ENCODE data around the gene ZNF335. TPM values are rescaled to one million over a fixed set of nuclear protein-coding genes. Genes with fewer than 3 reads are reported as not detected.

The ZNF335 gene
- total and polyA plus RNA-seq, 2 of the 13 experiments (the other 11 are each of a cell fraction or from before 2014, with no cell fraction given) = 9.7 to 13.7 TPM

- TF ChIP-seq GLI4 (CRISPR knock-in tag; IDR thresholded peaks at IDR 0.05; ENCODE audit: borderline replicate concordance) = peak; percentile 82; the same call in 1 of the 2 replicates
- TF ChIP-seq LBX2 (CRISPR knock-in tag; IDR thresholded peaks at IDR 0.05; ENCODE audit: borderline replicate concordance) = no peak
- TF ChIP-seq PAF1 (CRISPR knock-in tag; IDR thresholded peaks at IDR 0.05) = peak; percentile 76; the same call in 1 of the 2 replicates
- TF ChIP-seq PRPF4 (IDR thresholded peaks at IDR 0.05; ENCODE audit: low read depth, low read length, poor library complexity, severe bottlenecking) = no peak
- TF ChIP-seq ZBTB4 (CRISPR knock-in tag; IDR thresholded peaks at IDR 0.05; ENCODE audit: borderline replicate concordance) = no peak; the same call in 1 of the 2 replicates
- no peak for TF ChIP-seq ZNF318 (CRISPR knock-in tag; IDR thresholded peaks at IDR 0.05)
- TF ChIP-seq HNF1B (CRISPR knock-in tag; IDR thresholded peaks at IDR 0.05) = 0 out of 2 replicates have a peak, but pooled peaks have one; percentile 93
- TF ChIP-seq PCBP1 (IDR thresholded peaks at IDR 0.05; ENCODE audit: borderline replicate concordance, low read depth, low read length) = no peak
- no peak for TF ChIP-seq CERS6 (CRISPR knock-in tag; IDR thresholded peaks at IDR 0.05)
- peak; percentile 67; the same call in 1 of the 2 replicates for TF ChIP-seq CHD4 (IDR thresholded peaks at IDR 0.05; ENCODE audit: borderline replicate concordance, low read length)
- TF ChIP-seq SPEN (CRISPR knock-in tag; IDR thresholded peaks at IDR 0.05; ENCODE audit: low read depth) = no peak
- TF ChIP-seq HES4 (CRISPR knock-in tag; IDR thresholded peaks at IDR 0.05; ENCODE audit: borderline replicate concordance) = no peak
- no peak for TF ChIP-seq JDP2 (CRISPR knock-in tag; IDR thresholded peaks at IDR 0.05; ENCODE audit: borderline replicate concordance)
Observed at GRCh38 chr20:45934046-45934585, 37.9 kb downstream of the ZNF335 start (continued).

Data from HepG2 (cell line).